ENCODE data around the gene PDLIM7.
A peak's percentile ranks its signal among the peaks of the same experiment; 100 is the strongest.

The PDLIM7 gene

GRCh38 chr5:177523711-177524538 is 26.5 kb upstream of the PDLIM7 start:
- TF ChIP-seq USF1 (IDR thresholded peaks at IDR 0.05) (no peak), RAD21 (IDR thresholded peaks at IDR 0.05; ENCODE audit: low read depth) (no peak), FOXM1 (IDR thresholded peaks at IDR 0.05; ENCODE audit: borderline replicate concordance, low read depth) (no peak), ZBTB7A (IDR thresholded peaks at IDR 0.05; ENCODE audit: low read depth) (no peak), NFIC (IDR thresholded peaks at IDR 0.05) (no peak)

GRCh38 chr5:177520916-177521513 is 23.6 kb upstream of the PDLIM7 start:
- TF ChIP-seq YY1 (IDR thresholded peaks at IDR 0.05; ENCODE audit: low read depth) (no peak), EGR1 (IDR thresholded peaks at IDR 0.05) (no peak)

- no peak for TF ChIP-seq CREB1 (IDR thresholded peaks at IDR 0.05; ENCODE audit: low read depth)
- TF ChIP-seq EP300 (IDR thresholded peaks at IDR 0.05; ENCODE audit: borderline replicate concordance), result no peak
- no peak for TF ChIP-seq TAF1 (IDR thresholded peaks at IDR 0.05; ENCODE audit: low read depth)
- no peak for TF ChIP-seq FOXM1 (IDR thresholded peaks at IDR 0.05; ENCODE audit: borderline replicate concordance, low read depth)
- no peak for TF ChIP-seq ZBTB7A (IDR thresholded peaks at IDR 0.05; ENCODE audit: low read depth)
- TF ChIP-seq MAX (IDR thresholded peaks at IDR 0.05), result no peak
- TF ChIP-seq USF1 (IDR thresholded peaks at IDR 0.05), result no peak
- TF ChIP-seq TEAD4 (IDR thresholded peaks at IDR 0.05), result no peak
- no peak for TF ChIP-seq EGR1 (IDR thresholded peaks at IDR 0.05)
- TF ChIP-seq NFIC (IDR thresholded peaks at IDR 0.05), result no peak
- no peak for TF ChIP-seq TCF12 (IDR thresholded peaks at IDR 0.05; ENCODE audit: low read depth)
- TF ChIP-seq CEBPB (IDR thresholded peaks at IDR 0.05), result no peak
- TF ChIP-seq YY1 (IDR thresholded peaks at IDR 0.05; ENCODE audit: low read depth), result no peak
Observed at GRCh38 chr5:177520271-177520670, 22.9 kb upstream of the PDLIM7 start.

- TF ChIP-seq TAF1 (IDR thresholded peaks at IDR 0.05; ENCODE audit: low read depth), result no peak
- no peak for TF ChIP-seq TEAD4 (IDR thresholded peaks at IDR 0.05)
- no peak for TF ChIP-seq REST (IDR thresholded peaks at IDR 0.05; ENCODE audit: low read depth)
- TF ChIP-seq NFIC (IDR thresholded peaks at IDR 0.05), result no peak
- no peak for TF ChIP-seq TCF12 (IDR thresholded peaks at IDR 0.05; ENCODE audit: low read depth)
- no peak for TF ChIP-seq FOXM1 (IDR thresholded peaks at IDR 0.05; ENCODE audit: borderline replicate concordance, low read depth)
- TF ChIP-seq YY1 (IDR thresholded peaks at IDR 0.05; ENCODE audit: low read depth), result no peak
- no peak for TF ChIP-seq CREB1 (IDR thresholded peaks at IDR 0.05; ENCODE audit: low read depth)
- no peak for TF ChIP-seq RAD21 (IDR thresholded peaks at IDR 0.05; ENCODE audit: low read depth)
- TF ChIP-seq MAX (IDR thresholded peaks at IDR 0.05), result no peak
- no peak for TF ChIP-seq CEBPB (IDR thresholded peaks at IDR 0.05)
- no peak for TF ChIP-seq EGR1 (IDR thresholded peaks at IDR 0.05)
- no peak for TF ChIP-seq ZBTB7A (IDR thresholded peaks at IDR 0.05; ENCODE audit: low read depth)
- TF ChIP-seq EP300 (IDR thresholded peaks at IDR 0.05; ENCODE audit: borderline replicate concordance), result no peak
- no peak for TF ChIP-seq USF1 (IDR thresholded peaks at IDR 0.05)
Observed at GRCh38 chr5:177519463-177520235, 22.2 kb upstream of the PDLIM7 start.

- TF ChIP-seq RAD21 (IDR thresholded peaks at IDR 0.05; ENCODE audit: low read depth) (no peak), ZBTB7A (IDR thresholded peaks at IDR 0.05; ENCODE audit: low read depth) (0 out of 2 replicates have a peak, but pooled peaks have one; percentile 70), CREB1 (IDR thresholded peaks at IDR 0.05; ENCODE audit: low read depth) (peak; percentile 74), TEAD4 (IDR thresholded peaks at IDR 0.05) (no peak; the same call in 1 of the 2 replicates), FOXM1 (IDR thresholded peaks at IDR 0.05; ENCODE audit: borderline replicate concordance, low read depth) (no peak; the same call in 1 of the 2 replicates), TAF1 (IDR thresholded peaks at IDR 0.05; ENCODE audit: low read depth) (peak; percentile 87; the same call in 1 of the 2 replicates), YY1 (IDR thresholded peaks at IDR 0.05; ENCODE audit: low read depth) (peak; percentile 85), USF1 (IDR thresholded peaks at IDR 0.05) (0 out of 2 replicates have a peak, but pooled peaks have one; percentile 48), MAX (IDR thresholded peaks at IDR 0.05) (peak; percentile 88), NFIC (IDR thresholded peaks at IDR 0.05) (peak; percentile 73), TCF12 (IDR thresholded peaks at IDR 0.05; ENCODE audit: low read depth) (peak; percentile 64; the same call in 1 of the 2 replicates), EGR1 (IDR thresholded peaks at IDR 0.05) (no peak), EP300 (IDR thresholded peaks at IDR 0.05; ENCODE audit: borderline replicate concordance) (peak; percentile 21; the same call in 1 of the 2 replicates), REST (IDR thresholded peaks at IDR 0.05; ENCODE audit: low read depth) (no peak), CEBPB (IDR thresholded peaks at IDR 0.05) (no peak)
Observed at GRCh38 chr5:177516601-177517568, 19.5 kb upstream of the PDLIM7 start, which contains the start of gene DDX41. TSS of gene DDX41 (minus strand) at chr5:177516961. CDS start at chr5:177516945, 16 bp downstream.
